HG03139 (cell line): ENCODE measurements around the gene PRKRIP1.
"Not testable (repeated sequence)": the region's sequence is repeated elsewhere in the genome, so short reads cannot be mapped to it uniquely, and the experiment has no call there.

Experiments used
- ATAC-seq: cut with Tn5 transposase; IDR thresholded peaks from one replicate; pipeline ENCODE4 v1.9.1; 2021; ENCODE audit not compliant: unreplicated experiment

The PRKRIP1 gene

DNA sequence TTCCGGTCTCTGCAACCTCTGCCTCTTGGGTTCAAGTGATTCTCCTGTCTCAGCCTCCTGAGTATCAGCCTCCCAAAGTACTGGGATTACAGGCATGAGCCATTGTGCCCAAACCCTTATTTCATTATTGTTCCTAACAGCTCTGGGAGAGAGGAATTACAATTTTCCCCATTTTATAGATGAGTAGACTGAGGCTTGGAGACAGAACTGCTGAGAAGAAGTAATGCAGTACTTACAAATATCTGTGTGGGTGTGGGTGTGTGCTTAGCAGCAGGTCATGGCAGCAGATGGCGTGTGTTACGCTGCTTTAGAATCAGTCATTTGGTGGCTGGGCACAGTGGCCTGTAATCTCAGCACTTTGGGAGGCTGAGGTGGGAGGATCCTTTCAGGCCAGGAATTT lies 7.4 kb downstream of the PRKRIP1 start:
- ATAC-seq: no peak

DNA sequence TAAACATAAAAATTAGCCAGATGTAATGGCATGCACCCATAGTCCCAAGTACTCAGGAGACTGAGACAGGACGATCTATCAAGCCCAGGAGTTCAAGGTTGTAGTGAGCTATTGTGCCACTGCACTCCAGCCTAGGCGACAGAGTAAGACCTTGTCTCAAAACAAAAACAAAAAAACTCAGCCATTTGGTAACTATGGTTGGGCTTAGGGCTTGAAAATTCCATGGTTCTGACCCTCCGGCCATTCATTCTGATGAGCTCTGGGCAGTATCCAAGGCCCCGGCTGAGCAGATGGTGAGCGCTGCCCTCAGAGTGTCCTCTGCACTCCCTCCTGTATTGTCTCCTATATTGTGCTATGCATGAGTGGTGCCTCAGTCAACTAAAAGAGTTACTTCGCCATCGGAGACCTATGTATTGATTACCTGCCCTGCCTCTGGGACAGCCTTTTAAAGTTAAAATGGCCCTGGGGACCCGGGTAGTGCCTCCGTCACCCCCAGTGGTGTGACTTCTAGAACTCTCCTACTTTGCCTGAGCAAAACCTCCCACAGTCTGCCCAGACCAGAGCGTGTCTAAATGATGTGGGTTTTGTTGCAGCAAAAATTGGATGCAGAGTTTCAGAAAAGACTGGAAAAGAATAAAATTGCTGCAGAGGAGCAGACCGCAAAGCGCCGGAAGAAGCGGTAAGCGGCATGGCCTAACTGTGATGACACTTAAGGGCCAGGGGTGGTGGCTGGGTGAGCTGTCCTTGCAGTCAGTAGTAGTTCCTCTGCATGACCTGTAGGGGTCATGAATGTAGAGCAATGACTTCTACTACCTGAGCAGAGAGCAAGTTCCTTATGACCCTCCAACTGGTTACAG lies 8.1 kb downstream of the PRKRIP1 start:
- peak; percentile 75 for ATAC-seq

DNA sequence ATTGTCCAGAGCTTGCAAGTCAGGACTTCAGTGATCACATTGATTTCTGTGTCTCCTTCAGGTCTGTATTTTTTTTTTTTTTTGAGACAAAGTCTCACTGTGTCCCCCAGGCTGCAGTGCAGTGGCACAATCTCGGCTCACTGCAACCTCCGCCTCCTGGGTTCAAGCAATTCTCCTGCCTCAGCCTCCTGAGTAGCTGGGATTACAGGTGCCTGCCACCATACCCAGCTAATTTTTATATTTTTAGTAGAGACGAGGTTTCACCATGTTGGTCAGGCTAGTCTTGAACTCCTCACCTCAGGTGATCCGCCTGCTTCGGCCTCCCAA lies 8.7 kb downstream of the PRKRIP1 start:
- ATAC-seq: not testable (repeated sequence)

DNA sequence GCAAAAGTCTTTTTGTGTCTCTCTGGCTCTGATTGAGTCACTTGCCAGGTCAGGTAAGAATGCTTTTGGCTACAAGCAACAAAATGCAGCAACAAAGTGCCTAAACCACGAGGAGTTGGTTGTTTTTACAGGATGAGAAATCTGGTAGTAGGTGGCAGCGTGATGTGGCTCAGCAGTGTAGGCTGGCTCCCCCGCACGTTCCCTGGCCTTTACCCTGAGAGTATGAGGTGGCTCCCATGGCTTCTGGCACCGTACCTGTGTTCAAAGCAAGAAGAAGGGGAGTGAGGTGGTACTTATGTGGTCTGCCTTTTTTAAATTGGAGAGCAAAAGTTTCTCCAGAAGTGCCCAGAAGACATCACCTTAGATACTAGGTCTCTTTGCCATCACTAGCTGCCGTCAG lies 11.7 kb downstream of the PRKRIP1 start:
- ATAC-seq: no peak

DNA sequence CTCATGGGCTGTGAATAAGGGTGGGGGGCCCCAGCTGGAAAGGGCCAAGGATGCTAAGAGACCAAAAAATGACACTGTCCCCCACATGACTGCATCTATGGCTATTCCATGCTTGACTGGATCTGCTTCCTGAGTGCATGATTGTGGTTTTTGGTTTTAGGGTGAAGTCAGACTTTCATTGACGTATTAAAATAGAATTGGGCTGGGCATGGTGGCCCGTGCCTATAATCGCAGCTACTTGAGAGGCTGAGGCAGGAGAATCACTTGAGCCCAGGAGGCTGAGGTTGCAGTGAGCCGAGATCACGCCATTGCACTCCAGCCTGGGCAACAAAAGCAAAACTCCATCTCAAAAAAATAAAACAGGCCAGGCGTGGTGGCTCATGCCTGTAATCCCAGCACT lies 12.4 kb downstream of the PRKRIP1 start:
- ATAC-seq: not testable (repeated sequence)

DNA sequence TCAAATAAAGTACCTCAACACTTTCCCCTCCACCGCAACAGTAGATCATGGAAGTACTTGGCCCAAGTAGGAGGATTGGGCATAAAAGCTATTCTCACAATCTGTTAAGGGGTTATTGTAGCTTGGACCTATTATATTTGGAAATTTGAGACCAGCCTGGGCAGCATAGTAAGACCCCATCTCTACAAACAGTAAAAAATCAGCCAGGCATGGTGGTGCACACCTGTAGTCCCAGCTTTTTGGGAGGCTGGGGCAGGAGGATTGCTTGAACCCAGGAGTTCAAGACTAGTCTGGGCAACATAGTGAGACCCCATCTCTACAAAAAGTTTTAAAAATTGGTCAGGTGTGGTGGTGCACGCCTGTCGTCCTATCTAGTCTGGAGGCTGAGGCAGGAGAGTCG lies 13.2 kb downstream of the PRKRIP1 start:
- ATAC-seq: no peak

DNA sequence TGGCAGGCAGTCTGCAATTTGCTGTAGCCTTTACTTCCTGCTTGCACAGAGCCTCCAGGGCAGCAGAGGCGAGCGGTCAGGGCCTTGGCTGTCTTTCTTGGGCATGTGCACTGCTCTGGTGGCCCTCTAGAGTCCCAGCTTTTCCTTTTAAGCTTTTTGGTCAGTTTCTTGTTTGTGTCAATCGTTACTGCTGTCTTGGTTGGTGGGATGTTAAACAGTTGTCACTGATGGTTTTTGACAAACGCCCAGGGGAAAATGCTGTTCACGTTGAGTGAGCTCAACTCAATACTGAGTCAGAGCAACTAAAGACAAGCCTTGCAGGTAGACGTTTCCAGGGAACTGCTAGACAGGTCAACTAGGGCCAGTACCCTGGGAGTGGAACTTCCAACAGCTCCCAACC lies 14.0 kb downstream of the PRKRIP1 start:
- no peak for ATAC-seq

DNA sequence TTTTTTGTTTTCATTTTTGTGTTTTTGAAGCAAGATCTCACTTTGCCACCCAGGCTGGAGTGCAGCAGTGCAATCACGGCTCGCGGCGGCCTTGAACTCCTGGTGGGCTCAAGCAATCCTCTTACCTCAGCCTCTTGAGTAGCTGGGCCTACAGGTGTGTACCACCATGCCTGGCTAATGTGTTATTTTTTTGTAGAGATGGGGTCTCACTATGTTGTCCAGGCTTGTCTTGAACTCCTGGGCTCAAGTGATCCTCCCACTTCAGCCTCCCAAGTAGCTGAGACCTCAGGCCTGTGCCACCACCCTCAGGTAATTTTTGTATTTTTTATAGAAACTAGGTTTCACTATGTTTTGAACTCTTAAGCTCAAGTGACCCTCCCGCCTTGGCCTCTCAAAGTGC lies 14.8 kb downstream of the PRKRIP1 start:
- no peak for ATAC-seq

DNA sequence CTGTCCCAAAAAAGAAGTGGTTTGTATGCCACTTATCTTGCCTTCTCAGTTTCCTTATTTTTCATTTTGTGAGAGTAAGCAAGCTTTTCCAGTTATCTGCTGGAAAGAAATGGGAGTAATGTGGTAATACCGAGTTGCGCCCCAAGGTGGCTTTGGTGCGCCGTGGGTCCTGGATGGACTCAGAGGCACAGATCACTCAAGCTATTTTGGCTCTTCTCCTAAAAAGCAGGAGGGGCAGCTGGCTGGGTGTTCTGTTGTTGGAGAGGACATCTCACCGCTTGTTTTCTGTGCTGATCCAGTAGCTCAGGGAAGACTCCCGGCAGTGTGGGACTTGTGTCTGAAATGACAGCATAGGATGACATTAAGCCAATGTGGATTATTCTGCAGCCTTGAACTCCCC lies 16.4 kb downstream of the PRKRIP1 start:
- no peak for ATAC-seq

DNA sequence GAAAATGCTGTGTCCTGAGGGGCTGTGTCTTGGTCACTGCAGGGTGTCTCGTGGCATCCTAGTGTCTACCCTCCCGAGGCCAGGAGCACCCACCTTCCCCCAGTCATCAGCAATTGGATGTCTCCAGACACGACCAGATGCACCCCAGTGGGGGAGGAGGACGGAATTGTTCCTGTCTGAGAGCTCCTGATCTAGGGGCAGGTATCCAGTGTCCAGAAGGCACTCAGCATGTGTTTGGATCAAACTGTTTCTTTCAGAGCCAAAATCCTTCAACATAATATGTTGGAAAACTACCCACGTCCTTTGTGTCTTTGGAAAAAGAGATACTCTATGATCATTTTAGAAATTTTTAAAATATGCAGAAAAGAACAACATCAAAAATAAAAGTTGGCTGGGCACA lies 16.9 kb downstream of the PRKRIP1 start:
- no peak for ATAC-seq

DNA sequence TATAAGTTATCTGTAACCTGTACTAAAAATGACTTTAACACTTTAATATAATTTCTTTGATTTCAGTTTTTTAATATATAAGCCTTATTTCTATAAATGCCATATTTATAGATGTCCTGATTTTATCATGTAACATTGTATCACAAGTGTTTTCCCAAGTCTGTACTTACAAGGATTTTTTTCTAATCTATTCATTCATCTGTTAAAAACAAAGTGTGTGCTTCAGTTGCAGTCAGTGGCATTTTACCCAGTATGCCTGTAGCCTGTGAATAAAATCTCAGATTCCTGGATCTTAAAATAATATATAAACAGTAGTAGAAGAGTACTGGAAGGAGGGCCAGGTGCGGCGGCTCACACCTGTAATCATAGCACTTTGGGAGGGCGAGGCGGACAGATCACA lies 17.4 kb downstream of the PRKRIP1 start:
- no peak for ATAC-seq

DNA sequence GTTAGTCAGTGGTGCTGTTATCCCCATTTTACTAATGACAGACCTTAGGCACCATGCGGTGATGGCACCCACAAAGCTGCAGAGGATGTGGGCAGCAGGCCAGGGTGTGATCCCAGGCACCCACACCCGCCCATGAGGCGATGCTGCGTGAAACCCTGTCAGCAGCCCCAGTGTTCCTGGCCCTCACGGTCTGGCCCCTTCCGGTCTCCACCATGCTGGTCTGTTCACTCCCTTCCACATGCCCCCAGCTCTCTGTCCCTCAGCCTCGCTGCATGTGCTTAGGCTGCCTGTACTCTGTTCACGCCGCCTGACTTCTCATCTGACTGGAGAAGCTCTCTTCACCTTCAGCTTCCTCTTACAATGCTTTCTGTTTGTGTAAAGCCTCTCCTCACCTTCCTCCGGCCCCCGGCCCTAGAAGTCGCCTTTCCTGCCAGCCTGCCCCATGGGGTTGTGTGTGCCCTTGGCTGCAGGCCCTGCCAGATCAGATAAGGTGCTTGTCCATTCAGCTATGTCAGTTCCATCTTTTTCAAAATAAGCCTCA lies 19.6 kb downstream of the PRKRIP1 start:
- ATAC-seq: no peak

DNA sequence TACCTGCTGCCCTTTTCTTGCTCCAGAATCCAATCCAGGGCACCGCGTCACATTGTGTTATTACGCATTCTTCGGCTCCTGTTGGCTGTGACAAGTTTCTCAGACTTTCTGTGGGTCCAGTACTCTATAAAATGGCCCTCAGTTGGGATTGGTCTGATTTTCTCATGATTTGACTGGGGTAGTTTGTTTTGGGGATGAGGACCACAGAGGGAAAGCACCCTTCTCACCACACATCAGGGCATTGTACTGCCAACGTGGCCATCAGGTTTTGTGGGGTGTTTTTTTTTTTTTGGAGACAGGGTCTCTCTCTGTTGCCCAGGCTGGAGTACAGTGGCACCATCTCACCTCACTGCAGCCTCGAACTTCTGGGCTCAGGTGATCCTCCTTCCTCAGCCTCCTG lies 20.2 kb downstream of the PRKRIP1 start:
- no peak for ATAC-seq

DNA sequence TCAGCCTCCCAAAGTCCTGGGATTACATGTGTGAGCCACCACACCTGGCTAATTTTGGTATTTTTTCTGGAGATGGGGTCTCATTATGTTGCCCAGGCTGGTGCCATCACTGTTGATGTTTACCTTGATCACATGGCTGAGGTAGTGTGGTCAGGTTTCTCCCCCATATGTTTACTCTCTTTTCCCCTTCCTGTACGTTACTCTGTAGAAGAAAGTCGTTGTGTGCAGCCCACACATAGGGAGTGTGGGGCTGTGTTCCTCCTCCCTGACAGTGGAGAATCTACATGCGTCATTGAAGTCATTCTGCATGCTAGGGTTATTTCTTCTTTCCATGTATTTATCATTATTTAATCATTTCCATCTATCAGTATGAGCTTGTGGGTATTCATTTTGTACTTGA lies 20.9 kb downstream of the PRKRIP1 start:
- no peak for ATAC-seq

DNA sequence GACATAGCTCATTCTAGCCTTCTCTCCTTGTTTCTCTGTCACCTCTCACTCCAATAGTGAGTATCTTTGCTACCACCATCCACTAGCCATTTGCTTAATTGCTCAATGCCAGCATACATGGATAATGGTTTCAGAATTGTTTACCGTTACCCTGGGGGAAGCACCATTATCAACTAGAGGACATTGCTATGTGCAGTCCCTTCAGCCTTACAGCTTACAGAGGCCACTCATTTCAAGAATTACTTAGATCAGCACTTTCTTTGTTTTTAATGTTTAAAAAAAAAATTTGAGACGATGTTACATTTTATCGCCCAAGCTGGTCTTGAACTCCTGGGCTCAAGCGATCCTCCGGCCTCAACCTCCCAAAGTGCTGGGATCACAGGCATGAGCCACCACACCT lies 22.4 kb downstream of the PRKRIP1 start:
- no peak for ATAC-seq

DNA sequence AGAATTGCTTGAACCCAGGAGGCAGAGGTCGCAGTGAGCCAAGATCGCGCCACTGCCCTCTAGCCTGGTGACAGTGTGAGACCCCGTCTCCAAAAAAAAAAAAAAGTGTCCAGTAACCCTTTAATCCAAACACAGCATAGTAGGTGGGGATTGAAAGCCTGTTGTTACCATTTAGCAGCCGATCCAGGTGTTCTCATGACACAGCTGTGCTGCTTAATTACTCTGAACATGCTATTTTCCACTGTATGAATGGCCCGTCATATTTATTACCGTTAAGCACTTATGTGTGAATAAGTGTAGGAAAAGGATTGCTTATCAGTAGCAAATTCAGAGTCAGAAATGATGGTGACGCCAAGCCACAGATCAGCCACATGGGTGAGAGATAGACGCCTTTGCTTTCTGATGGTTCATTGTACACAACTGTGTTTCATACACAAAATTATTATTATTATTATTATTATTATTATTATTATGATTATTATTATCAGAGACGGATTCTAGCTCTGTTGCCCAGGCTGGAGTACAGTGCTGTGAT lies 25.6 kb downstream of the PRKRIP1 start:
- no peak for ATAC-seq

DNA sequence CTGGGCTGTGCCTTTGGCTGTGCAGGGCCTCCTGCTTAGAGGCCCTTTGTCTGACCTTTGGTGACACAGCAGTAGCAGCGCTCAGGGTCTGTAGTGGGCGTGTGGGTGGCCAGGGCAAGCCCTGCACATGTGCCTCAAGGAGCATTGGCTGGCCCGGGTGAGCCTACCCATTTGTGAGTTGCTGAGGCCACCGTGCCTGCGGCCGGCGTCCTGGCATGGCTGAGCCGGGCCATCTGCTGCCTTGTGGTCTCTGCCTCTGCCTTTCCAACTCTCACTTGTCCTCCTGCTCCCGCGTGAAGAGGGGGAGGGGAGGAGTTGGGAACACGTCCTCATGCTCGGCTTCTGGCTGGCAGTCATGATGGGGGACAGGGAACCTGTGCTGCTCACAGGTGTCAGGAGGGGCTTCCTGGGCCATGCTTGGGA lies 28.0 kb downstream of the PRKRIP1 start:
- ATAC-seq: no peak

DNA sequence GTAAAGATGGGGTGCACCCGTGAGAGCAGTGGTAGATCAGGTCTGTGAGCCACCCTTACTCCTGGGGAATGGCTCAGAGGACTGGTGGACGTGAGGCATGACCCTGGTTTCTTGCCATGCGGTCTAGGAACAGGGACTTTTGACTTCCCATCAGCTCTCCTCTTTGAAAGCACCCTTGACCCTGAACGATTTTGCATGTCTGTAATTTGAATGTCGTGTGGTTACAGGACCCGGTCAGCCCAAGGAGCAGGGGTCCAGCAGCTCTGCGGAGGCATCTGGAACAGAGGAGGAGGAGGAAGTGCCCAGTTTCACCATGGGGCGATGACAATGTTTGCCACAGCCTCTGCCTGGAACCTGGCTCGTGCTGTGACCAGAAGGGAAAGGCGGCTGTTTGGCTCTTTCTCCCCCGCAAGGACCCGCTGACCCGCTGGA lies 28.6 kb downstream of the PRKRIP1 start:
- ATAC-seq: no peak

DNA sequence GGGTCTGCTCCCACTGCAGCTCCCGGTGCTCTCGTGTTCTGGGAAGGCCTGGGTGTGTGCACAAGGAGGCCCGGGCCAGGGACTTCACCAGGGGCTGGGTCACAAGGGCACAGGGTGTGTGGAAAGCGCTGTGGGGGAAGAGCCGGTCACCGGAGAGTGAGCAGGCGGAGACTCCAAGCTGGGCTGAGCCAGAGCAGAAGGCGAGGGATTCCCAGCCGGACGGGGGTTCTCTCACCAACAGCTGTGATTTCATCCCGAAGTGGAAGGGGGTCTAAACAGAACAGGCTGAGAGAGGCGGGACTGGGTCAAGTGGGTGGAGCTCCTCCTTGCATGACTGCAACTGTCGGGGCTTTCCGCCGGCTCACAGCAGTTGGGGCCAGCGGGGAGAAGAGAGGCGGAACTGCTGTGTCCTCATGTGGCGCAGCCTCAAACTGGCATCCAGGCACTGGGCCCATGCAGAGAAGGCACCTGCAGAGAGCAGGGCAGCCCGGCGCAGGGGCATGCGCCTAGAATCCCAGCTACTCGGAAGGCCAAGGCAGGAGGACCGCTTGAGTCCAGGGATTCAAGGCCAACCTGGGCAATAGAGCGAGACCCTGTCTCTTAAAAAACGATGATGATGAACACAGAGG lies 29.6 kb downstream of the PRKRIP1 start:
- peak; percentile 49 for ATAC-seq

DNA sequence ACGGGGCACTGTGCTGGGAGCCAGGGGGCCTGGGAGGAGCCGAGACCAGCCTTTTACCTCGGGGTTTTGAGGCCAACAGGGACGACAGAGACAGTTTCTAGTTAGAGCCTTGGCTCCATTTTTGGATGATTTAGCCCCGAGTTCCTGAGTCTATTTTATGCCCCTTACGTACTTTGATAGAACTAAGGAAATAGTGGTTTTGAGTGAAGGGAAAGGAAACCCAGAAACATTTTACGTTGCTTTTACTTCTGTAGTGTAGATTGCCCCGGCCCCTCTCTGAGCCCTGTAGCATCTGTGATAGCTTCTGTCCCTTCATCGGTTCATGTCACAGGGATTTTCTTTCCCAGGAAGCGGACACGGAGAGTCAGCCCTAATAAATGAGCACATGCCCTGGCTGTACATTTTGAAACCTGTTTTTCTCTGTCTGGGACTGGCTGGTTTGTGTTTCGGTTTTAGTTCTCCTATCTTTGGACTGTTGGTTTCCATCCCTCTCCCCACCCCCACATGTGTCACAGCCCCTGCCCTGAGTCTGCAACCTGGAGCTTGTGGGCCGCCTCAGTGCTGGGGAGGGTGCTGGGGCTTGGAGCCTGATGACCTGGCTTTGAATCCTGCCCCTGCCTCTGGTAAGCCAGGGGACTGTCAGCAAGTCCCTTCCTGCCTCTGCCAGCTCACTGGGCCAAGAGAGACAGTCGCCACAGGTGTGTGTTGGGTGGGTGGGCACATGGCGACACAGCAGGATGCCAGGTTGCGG lies 30.3 kb downstream of the PRKRIP1 start:
- ATAC-seq: peak; percentile 43

DNA sequence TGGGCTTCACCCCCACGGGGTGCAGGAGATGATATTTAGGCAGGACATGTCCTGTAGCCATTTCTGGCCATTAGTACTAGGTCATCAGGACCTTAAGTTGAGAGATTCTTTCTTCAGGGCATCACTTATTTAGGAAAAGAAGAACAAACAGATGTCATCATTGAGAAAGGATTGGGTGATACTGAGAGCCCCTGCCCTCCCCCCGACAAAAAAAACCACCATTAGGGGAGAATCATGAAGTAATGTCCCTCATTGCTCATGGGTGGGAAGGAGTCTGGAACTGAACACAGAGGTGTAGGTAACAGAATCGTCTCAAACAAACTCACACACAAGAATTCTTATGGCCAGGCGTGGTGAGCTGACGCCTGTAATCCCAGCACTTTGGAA lies 30.8 kb downstream of the PRKRIP1 start:
- ATAC-seq: no peak
